NCI-H1048 (cell line): ENCODE results near the gene TM9SF1.

Source experiments
- DNase-seq: peaks from one replicate; lab custom pipeline; 2025; lab: John Stamatoyannopoulos, UW

The TM9SF1 gene

DNA sequence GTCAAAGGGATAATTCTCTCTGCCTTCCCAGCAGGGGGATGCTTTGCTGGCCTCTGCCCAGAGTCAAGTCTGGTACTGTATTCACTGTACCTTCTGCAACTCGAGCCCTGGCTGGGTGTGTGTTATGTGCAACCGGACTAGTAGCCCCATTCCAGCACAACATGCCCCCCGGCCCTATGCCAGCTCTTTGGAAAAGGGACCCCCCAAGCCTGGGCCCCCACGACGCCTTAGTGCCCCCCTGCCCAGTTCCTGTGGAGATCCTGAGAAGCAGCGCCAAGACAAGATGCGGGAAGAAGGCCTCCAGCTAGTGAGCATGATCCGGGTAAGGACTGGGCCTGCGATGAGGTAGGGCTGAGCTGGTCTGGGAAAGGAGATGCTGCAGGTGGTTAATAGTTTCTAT lies 44.7 kb downstream of the TM9SF1 start:
- DNase-seq: no peak

- DNase-seq: no peak
These were observed 45.2 kb downstream of the TM9SF1 start for GRCh38 chr14:24150061-24150460.

- no peak for DNase-seq
These were observed 45.8 kb downstream of the TM9SF1 start for GRCh38 chr14:24149302-24149969.

GRCh38 chr14:24147761-24148428 lies 47.3 kb downstream of the TM9SF1 start:
- DNase-seq: no peak

GRCh38 chr14:24146978-24147760 lies 48.1 kb downstream of the TM9SF1 start, which contains the start of gene RNF31:
Gene RNF31 (plus strand): TSS chr14:24147498. CDS start chr14:24147699, 201 bp downstream.
- peak; percentile 86 for DNase-seq

DNA sequence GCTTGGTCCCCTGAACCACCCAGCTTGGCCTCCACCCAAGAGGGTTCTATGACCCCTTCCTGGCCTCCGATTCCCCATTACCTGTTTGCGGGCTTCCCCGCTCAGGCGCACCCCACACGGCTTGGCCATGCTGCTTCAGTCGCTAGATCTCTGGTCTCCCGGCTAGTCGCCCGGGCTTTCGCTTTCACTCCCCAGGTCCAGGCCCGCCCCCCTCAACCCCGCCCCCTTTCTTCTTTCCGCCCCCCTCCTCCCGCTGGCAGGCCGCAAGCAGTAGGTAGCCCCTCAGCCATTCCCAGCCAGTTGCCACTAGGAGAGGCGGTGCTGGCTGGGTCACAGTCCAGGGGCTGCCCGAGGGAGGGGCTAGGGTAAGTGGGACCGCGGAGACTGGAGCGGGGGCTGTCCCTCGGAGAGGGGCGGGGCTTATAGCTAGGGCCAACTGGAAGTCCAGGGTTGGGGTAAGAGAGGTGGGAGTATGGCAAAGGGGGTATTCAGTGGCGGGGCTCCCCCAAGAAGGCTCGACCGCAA lies 48.7 kb downstream of the TM9SF1 start, which contains the start of gene PSME2:
TSS of gene PSME2 (minus strand) at position 158 of the 525 bp plus-strand sequence. CDS start at position 129, 29 bp downstream.
- DNase-seq: peak; percentile 89

DNA sequence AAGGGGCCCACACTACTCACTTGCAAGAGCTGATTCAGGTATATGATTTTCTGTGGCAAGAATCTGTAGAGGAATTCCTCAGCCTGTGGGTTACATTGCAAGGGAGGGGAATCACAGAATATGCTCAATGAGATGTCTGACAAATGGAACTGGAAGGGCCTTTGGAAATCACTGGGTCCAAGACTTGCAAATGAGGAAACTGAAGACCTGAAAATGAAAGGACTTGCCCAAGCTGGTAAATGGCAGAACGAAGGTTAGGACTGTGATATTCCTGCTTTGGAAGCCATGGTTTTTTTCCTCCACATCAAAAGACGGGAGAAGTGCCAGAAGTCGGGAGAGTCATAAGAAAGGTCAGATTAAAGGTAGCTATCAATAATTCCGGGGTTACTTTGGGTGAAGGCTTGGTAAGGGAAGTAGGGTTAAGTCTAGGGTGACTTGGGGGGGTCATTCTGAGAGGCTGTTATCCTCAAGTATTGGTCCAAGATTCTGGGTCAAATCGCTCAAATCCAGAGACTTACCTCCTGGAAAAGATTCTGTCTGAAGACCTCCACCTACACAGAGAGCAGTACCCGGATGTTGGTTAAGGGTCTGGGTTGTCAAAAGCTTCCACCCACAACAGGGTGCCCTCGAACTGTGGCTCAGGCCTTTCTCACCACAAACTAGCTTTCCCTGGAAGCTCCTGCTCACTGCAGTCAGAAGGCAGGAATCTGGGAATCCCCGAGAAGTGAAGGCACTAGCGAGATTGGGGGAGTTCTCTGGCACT lies 49.4 kb downstream of the TM9SF1 start:
- DNase-seq: no peak

GRCh38 chr14:24145219-24145618 lies 50.0 kb downstream of the TM9SF1 start:
- no peak for DNase-seq

DNA sequence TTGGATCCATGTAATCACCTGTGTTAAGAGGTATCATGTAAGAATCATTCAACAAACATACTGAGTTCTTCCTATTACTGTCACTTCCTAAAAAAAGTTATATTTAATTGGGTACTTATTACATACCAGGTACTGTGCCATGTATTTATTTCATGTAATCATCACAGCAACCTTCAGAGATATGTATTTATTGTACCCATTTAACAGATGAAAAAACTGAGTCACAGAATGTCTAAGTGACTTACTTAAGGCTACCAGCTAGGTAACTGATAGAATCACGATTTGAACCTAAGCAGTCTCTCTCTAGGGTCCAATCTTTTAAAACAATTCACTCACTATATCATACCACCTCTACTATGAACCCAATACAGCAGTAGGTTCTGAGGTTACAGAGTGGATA lies 50.8 kb downstream of the TM9SF1 start:
- DNase-seq: no peak

GRCh38 chr14:24143511-24143910 lies 51.7 kb downstream of the TM9SF1 start:
- no peak for DNase-seq

- peak; percentile 99 for DNase-seq
These were observed 54.0 kb downstream of the TM9SF1 start, which contains the start of gene EMC9 for GRCh38 chr14:24141097-24141880. Gene EMC9 (minus strand): TSS chr14:24141591. CDS start chr14:24141304, 287 bp downstream.

- no peak for DNase-seq
These were observed 55.8 kb downstream of the TM9SF1 start for GRCh38 chr14:24139272-24139934.
